Hepatocyte (in vitro differentiated cells): Measurements from ENCODE around the gene SORCS3. TPM values are rescaled to one million over a fixed set of nuclear protein-coding genes. Genes with fewer than 3 reads are reported as not detected.

Experiments used
- DNase-seq: peaks from one replicate; pipeline ENCODE4 v3.0.0-alpha.2; 2016; ENCODE audit warnings: low spot score
- H2AFZ ChIP-seq: fragments of 200-600 bp; sonication (generic); 2 replicates; pipeline ENCODE4 v1.6.0; 2016; ENCODE audit warnings: antibody characterized with exemption, mild to moderate bottlenecking
- H3K27ac ChIP-seq: fragments of 200-600 bp; sonication (generic); 2 replicates; pipeline ENCODE4 v1.5.1; 2016; ENCODE audit warnings: mild to moderate bottlenecking
- H3K27me3 ChIP-seq: fragments of 200-600 bp; sonication (generic); 2 replicates; pipeline ENCODE4 v1.6.1; 2016
- H3K36me3 ChIP-seq: fragments of 200-600 bp; sonication (generic); replicated peaks from 2 replicates; pipeline ENCODE4 v1.5.1; 2016; ENCODE audit warnings: low read depth; ENCODE audit not compliant: insufficient read depth
- H3K4me1 ChIP-seq: fragments of 200-600 bp; sonication (generic); 2 replicates; pipeline ENCODE4 v1.5.1; 2016; ENCODE audit warnings: mild to moderate bottlenecking, moderate library complexity; ENCODE audit not compliant: insufficient read depth
- H3K4me2 ChIP-seq: fragments of 200-600 bp; sonication (generic); 2 replicates; pipeline ENCODE4 v1.6.0; 2016
- H3K4me3 ChIP-seq: fragments of 200-600 bp; sonication (generic); 2 replicates; pipeline ENCODE4 v1.5.1; 2016; ENCODE audit warnings: mild to moderate bottlenecking
- H3K79me2 ChIP-seq: fragments of 200-600 bp; sonication (generic); 2 replicates; pipeline ENCODE4 v1.6.0; 2017; ENCODE audit warnings: mild to moderate bottlenecking
- H3K9me2 ChIP-seq: fragments of 200-600 bp; sonication (generic); replicated peaks from 2 replicates; pipeline ENCODE4 v1.6.0; 2017; ENCODE audit warnings: mild to moderate bottlenecking; ENCODE audit not compliant: insufficient read depth
- H3K9me3 ChIP-seq: fragments of 200-600 bp; sonication (generic); 2 replicates; pipeline ENCODE4 v1.5.1; 2016; ENCODE audit warnings: low read depth, mild to moderate bottlenecking
- H4K20me1 ChIP-seq: fragments of 200-600 bp; sonication (generic); 2 replicates; pipeline ENCODE4 v1.6.0; 2016; ENCODE audit warnings: mild to moderate bottlenecking; ENCODE audit not compliant: insufficient read depth, poor library complexity, severe bottlenecking
- CTCF ChIP-seq: fragments of 200-600 bp; sonication (generic); IDR thresholded peaks from 2 replicates; pipeline ENCODE4 v1.5.1; 2016; ENCODE audit warnings: antibody characterized with exemption, mild to moderate bottlenecking; ENCODE audit not compliant: poor library complexity
- EZH2 ChIP-seq: fragments of 200-600 bp; sonication (generic); IDR thresholded peaks from 2 replicates; pipeline ENCODE4 v1.6.1; 2016; ENCODE audit warnings: antibody characterized with exemption, mild to moderate bottlenecking, borderline replicate concordance
- EZH2phosphoT487 ChIP-seq: fragments of 200-600 bp; sonication (generic); IDR thresholded peaks from one replicate; pipeline ENCODE4 v1.6.1; 2018; ENCODE audit warnings: antibody characterized with exemption, mild to moderate bottlenecking, low read depth, moderate library complexity; ENCODE audit not compliant: unreplicated experiment, severe bottlenecking
- WGBS: methylation state at CpG from one replicate; pipeline ENCODE4 v1.1.6; 2016; ENCODE audit warnings: low lambda C conversion rate; ENCODE audit errors: missing lambda C conversion rate; 5-methylcytosine and 5-hydroxymethylcytosine counted together
- polyA plus RNA-seq: library from polyadenylated mRNA; unstranded; fragments of >200 nt; fragmentation: Nextera tagmentation; extraction: Ambion mirVana; gene quantifications from 2 replicates; pipeline ENCODE4 v1.2.1, GENCODE V29; 2016
- total RNA-seq: library from RNA; depleted of rRNA; stranded (reverse); fragments of >200 nt; gene quantifications from 2 replicates; pipeline ENCODE4 v1.2.3, GENCODE V29; 2014

The SORCS3 gene
- total and polyA plus RNA-seq, 2 experiments from 2014 or later, result 0.59 to 0.80 TPM

GRCh38 chr10:104931612-104932134, 290.6 kb downstream of the SORCS3 start:
- no peaks in the 10 kb centered on the region for H3K36me3 ChIP-seq
- no peak overlapping the region for H2AFZ ChIP-seq
- no peak for TF ChIP-seq CTCF
- no peak for TF ChIP-seq EZH2phosphoT487
- no peak for TF ChIP-seq EZH2
- H3K4me2 ChIP-seq, result no peak overlapping the region
- no peak overlapping the region for H3K4me3 ChIP-seq
- H3K4me1 ChIP-seq, result no peaks in the 10 kb centered on the region
- H3K9me2 ChIP-seq, result no peaks in the 10 kb centered on the region
- WGBS, result 68% methylated on average over 2 of the region's 2 CpGs
- H4K20me1 ChIP-seq, result no peaks in the 10 kb centered on the region
- no peak overlapping the region for H3K27ac ChIP-seq
- DNase-seq, result no peak
- no peaks in the 10 kb centered on the region for H3K79me2 ChIP-seq
- H3K27me3 ChIP-seq, result no peaks in the 10 kb centered on the region
- no peaks in the 10 kb centered on the region for H3K9me3 ChIP-seq

- 81% methylated on average over 2 of the region's 2 CpGs for WGBS
- Histone ChIP-seq H4K20me1 (no peaks in the 10 kb centered on the region), H3K4me1 (no peaks in the 10 kb centered on the region), H3K27me3 (no peaks in the 10 kb centered on the region), H3K27ac (no peak overlapping the region), H3K9me2 (no peaks in the 10 kb centered on the region), H3K36me3 (no peaks in the 10 kb centered on the region), H2AFZ (no peak overlapping the region), H3K79me2 (no peaks in the 10 kb centered on the region), H3K4me2 (no peak overlapping the region), H3K9me3 (no peaks in the 10 kb centered on the region), H3K4me3 (no peak overlapping the region)
- DNase-seq, result no peak
- TF ChIP-seq EZH2 (no peak), CTCF (no peak), EZH2phosphoT487 (no peak)
Measured at GRCh38 chr10:104935656-104936055, 294.6 kb downstream of the SORCS3 start.

GRCh38 chr10:104937567-104937966, 296.5 kb downstream of the SORCS3 start:
- Histone ChIP-seq H3K36me3 (no peaks in the 10 kb centered on the region), H3K27ac (no peak overlapping the region), H4K20me1 (no peaks in the 10 kb centered on the region), H3K4me2 (no peak overlapping the region), H3K79me2 (no peaks in the 10 kb centered on the region), H2AFZ (no peak overlapping the region), H3K27me3 (no peaks in the 10 kb centered on the region), H3K9me2 (no peaks in the 10 kb centered on the region), H3K4me1 (no peaks in the 10 kb centered on the region), H3K9me3 (no peaks in the 10 kb centered on the region), H3K4me3 (no peak overlapping the region)
- DNase-seq, result no peak
- 67% methylated on average over 2 of the region's 2 CpGs for WGBS
- no peak for TF ChIP-seq EZH2

GRCh38 chr10:104938031-104938430, 296.9 kb downstream of the SORCS3 start:
- Histone ChIP-seq H3K9me3 (no peaks in the 10 kb centered on the region), H3K9me2 (no peaks in the 10 kb centered on the region), H2AFZ (no peak overlapping the region), H3K27ac (no peak overlapping the region), H3K4me3 (no peak overlapping the region), H3K27me3 (no peaks in the 10 kb centered on the region), H3K36me3 (no peaks in the 10 kb centered on the region), H3K79me2 (no peaks in the 10 kb centered on the region), H4K20me1 (no peaks in the 10 kb centered on the region), H3K4me1 (no peaks in the 10 kb centered on the region), H3K4me2 (no peak overlapping the region)
- WGBS, result 90% methylated on average over 4 of the region's 4 CpGs
- TF ChIP-seq CTCF (no peak), EZH2phosphoT487 (no peak), EZH2 (no peak)
- no peak for DNase-seq
